ES-I3 (cell line): ENCODE data around the gene KCNK4.
"Not testable (repeated sequence)": the region's sequence is repeated elsewhere in the genome, so short reads cannot be mapped to it uniquely, and the experiment has no call there.

Source experiments
- H3K36me3 ChIP-seq: 2 replicates; pipeline ENCODE4 v1.6.1; 2013; ENCODE audit warnings: mild to moderate bottlenecking, low read length, control low read depth, moderate library complexity; ENCODE audit not compliant: insufficient read depth
- H3K4me1 ChIP-seq: 2 replicates; pipeline ENCODE4 v1.6.1; 2013; ENCODE audit warnings: mild to moderate bottlenecking, control low read depth, low read length; ENCODE audit not compliant: insufficient read depth
- H3K9ac ChIP-seq: 2 replicates; pipeline ENCODE4 v1.6.1; 2013; ENCODE audit warnings: low read depth, mild to moderate bottlenecking, low read length, moderate library complexity
- H3K9me3 ChIP-seq: 2 replicates; pipeline ENCODE4 v1.6.1; 2013; ENCODE audit warnings: mild to moderate bottlenecking, low read length, moderate library complexity; ENCODE audit not compliant: control insufficient read depth, insufficient read depth

The KCNK4 gene

GRCh38 chr11:64297699-64298358, 6.7 kb downstream of the KCNK4 start:
- Histone ChIP-seq H3K9me3 (no peaks in the 10 kb centered on the region; the same call in 1 of the 2 replicates), H3K36me3 (no peaks in the 10 kb centered on the region), H3K9ac (peak overlapping the region; percentile 3; the same call in 1 of the 2 replicates), H3K4me1 (no peaks in the 10 kb centered on the region; the same call in 1 of the 2 replicates)

- H3K36me3 ChIP-seq, result no peaks in the 10 kb centered on the region
- H3K9me3 ChIP-seq, result no peaks in the 10 kb centered on the region; the same call in 1 of the 2 replicates
- H3K4me1 ChIP-seq, result peaks cover 3% of the 10 kb centered on the region; the same call in 1 of the 2 replicates
- H3K9ac ChIP-seq, result peak overlapping the region; percentile 64
Observed at GRCh38 chr11:64298966-64299846, 8.1 kb downstream of the KCNK4 start.

- H3K9me3 ChIP-seq, result no peaks in the 10 kb centered on the region; the same call in 1 of the 2 replicates
- H3K9ac ChIP-seq, result peak within 1 kb of the TSS; percentile 64
- peaks cover 3% of the 10 kb centered on the region; the same call in 1 of the 2 replicates for H3K4me1 ChIP-seq
- H3K36me3 ChIP-seq, result no peaks in the 10 kb centered on the region
Observed at GRCh38 chr11:64299847-64300648, 8.9 kb downstream of the KCNK4 start, which contains the start of gene CATSPERZ. Gene CATSPERZ, plus strand, starts transcription at chr11:64300358. Its CDS starts 53 bp downstream, at chr11:64300411.

- Histone ChIP-seq H3K4me1 (peaks cover 5% of the 10 kb centered on the region; the same call in 1 of the 2 replicates), H3K36me3 (no peaks in the 10 kb centered on the region), H3K9me3 (no peaks in the 10 kb centered on the region), H3K9ac (no peak overlapping the region)
Observed at GRCh38 chr11:64303109-64304031, 12.3 kb downstream of the KCNK4 start.

- Histone ChIP-seq H3K9ac (peak overlapping the region; percentile 83), H3K36me3 (no peaks in the 10 kb centered on the region), H3K9me3 (no peaks in the 10 kb centered on the region), H3K4me1 (peaks cover 5% of the 10 kb centered on the region; the same call in 1 of the 2 replicates)
Observed at GRCh38 chr11:64304032-64304315, 12.9 kb downstream of the KCNK4 start.

- peaks cover 5% of the 10 kb centered on the region; the same call in 1 of the 2 replicates for H3K4me1 ChIP-seq
- H3K9ac ChIP-seq, result peak overlapping the region; percentile 83
- H3K36me3 ChIP-seq, result no peaks in the 10 kb centered on the region
- H3K9me3 ChIP-seq, result no peaks in the 10 kb centered on the region
Observed at GRCh38 chr11:64304316-64305072, 13.4 kb downstream of the KCNK4 start.

- H3K9me3 ChIP-seq, result no peaks in the 10 kb centered on the region
- no peaks in the 10 kb centered on the region for H3K36me3 ChIP-seq
- peak within 1 kb of the TSS; percentile 83 for H3K9ac ChIP-seq
- peaks cover 5% of the 10 kb centered on the region; the same call in 1 of the 2 replicates for H3K4me1 ChIP-seq
Observed at GRCh38 chr11:64305075-64305690, 14.1 kb downstream of the KCNK4 start, which contains the start of gene ESRRA. Gene ESRRA, plus strand, starts transcription at chr11:64305524. Its CDS starts 1,656 bp downstream, at chr11:64307180.

- Histone ChIP-seq H3K9ac (peak overlapping the region; percentile 68), H3K9me3 (no peaks in the 10 kb centered on the region), H3K4me1 (peaks cover 5% of the 10 kb centered on the region; the same call in 1 of the 2 replicates), H3K36me3 (no peaks in the 10 kb centered on the region)
Observed at GRCh38 chr11:64305691-64306562, 14.8 kb downstream of the KCNK4 start.

- H3K36me3 ChIP-seq, result no peaks in the 10 kb centered on the region
- peaks cover 5% of the 10 kb centered on the region; the same call in 1 of the 2 replicates for H3K4me1 ChIP-seq
- peak overlapping the region; percentile 68 for H3K9ac ChIP-seq
- H3K9me3 ChIP-seq, result no peaks in the 10 kb centered on the region
Observed at GRCh38 chr11:64306563-64306875, 15.4 kb downstream of the KCNK4 start.

- H3K9ac ChIP-seq, result peak overlapping the region; percentile 68; the same call in 1 of the 2 replicates
- peaks cover 5% of the 10 kb centered on the region; the same call in 1 of the 2 replicates for H3K4me1 ChIP-seq
- no peaks in the 10 kb centered on the region for H3K9me3 ChIP-seq
- no peaks in the 10 kb centered on the region for H3K36me3 ChIP-seq
Observed at GRCh38 chr11:64306876-64307622, 15.9 kb downstream of the KCNK4 start.

GRCh38 chr11:64307795-64308194, 16.7 kb downstream of the KCNK4 start:
- not testable (repeated sequence) for H3K9me3 ChIP-seq, H3K9ac ChIP-seq, H3K4me1 ChIP-seq, H3K36me3 ChIP-seq
